ENCODE results near the gene MIA.

MIA gene

GRCh38 chr19:40797963-40798682 lies 22.8 kb downstream of the MIA start:
- peak; percentile 70 for DNase-seq (ENCODE audit: extremely low spot score)
- ChIA-PET POLR2A (interaction anchor here (0.8 to 5.2 kb wide), 7 partner anchors 9 to 152 kb away, joined by 3 to 32 read pairs (median 5); partner anchors contain the start of genes ACTMAP, RAB4B and SNRPA), CTCF (interaction anchor here (0.6 to 1.8 kb wide), 5 partner anchors 8 to 190 kb away, joined by 3 to 17 read pairs (median 3); partner anchors contain the start of gene RAB4B)
- TF ChIP-seq CTBP1 (IDR thresholded peaks at IDR 0.05; ENCODE audit: borderline replicate concordance) (no peak), HDGF (IDR thresholded peaks at IDR 0.05; ENCODE audit: borderline replicate concordance) (0 out of 2 replicates have a peak, but pooled peaks have one; percentile 82), L3MBTL2 (conservative IDR thresholded peaks at IDR 0.05) (peak; percentile 70)

GRCh38 chr19:40798683-40799557 lies 23.6 kb downstream of the MIA start, which contains the start of gene EGLN2:
Gene EGLN2 (plus strand): TSS chr19:40799191. CDS start chr19:40800573, 1,382 bp downstream.
- TF ChIP-seq HDGF (IDR thresholded peaks at IDR 0.05; ENCODE audit: borderline replicate concordance) (peak; percentile 74; the same call in 1 of the 2 replicates), PKNOX1 (IDR thresholded peaks at IDR 0.05) (peak; percentile 95), FOXM1 (IDR thresholded peaks at IDR 0.05; ENCODE audit: borderline replicate concordance) (no peak)
- peak; percentile 98 for DNase-seq (ENCODE audit: extremely low spot score)
- CTCF ChIA-PET: interaction anchor here (0.6 to 1.8 kb wide), 5 partner anchors 8 to 191 kb away, joined by 3 to 17 read pairs (median 3); partner anchors contain the start of gene RAB4B
- POLR2A ChIA-PET: interaction anchor here (0.6 to 5.2 kb wide), 8 partner anchors 8 to 153 kb away, joined by 3 to 32 read pairs (median 4); partner anchors contain the start of genes ACTMAP, NUMBL, RAB4B and SNRPA

- CTCF ChIA-PET: no interaction called here
- TF ChIP-seq FOXM1 (IDR thresholded peaks at IDR 0.05; ENCODE audit: borderline replicate concordance) (no peak), FOXK2 (IDR thresholded peaks at IDR 0.05) (no peak), ARNT (IDR thresholded peaks at IDR 0.05) (no peak), NFRKB (IDR thresholded peaks at IDR 0.05) (no peak), ZNF384 (IDR thresholded peaks at IDR 0.05) (no peak), ELF4 (IDR thresholded peaks at IDR 0.05) (no peak), HDGF (IDR thresholded peaks at IDR 0.05; ENCODE audit: borderline replicate concordance) (no peak), LEF1 (IDR thresholded peaks at IDR 0.05; ENCODE audit: borderline replicate concordance) (no peak), L3MBTL2 (conservative IDR thresholded peaks at IDR 0.05) (no peak), FOXA1 (IDR thresholded peaks at IDR 0.05) (no peak), TARDBP (IDR thresholded peaks at IDR 0.05) (no peak), CTBP1 (IDR thresholded peaks at IDR 0.05; ENCODE audit: borderline replicate concordance) (no peak), PKNOX1 (IDR thresholded peaks at IDR 0.05) (no peak), BHLHE40 (IDR thresholded peaks at IDR 0.05; ENCODE audit: borderline replicate concordance) (no peak)
- POLR2A ChIA-PET: interaction anchor here (4.1 to 5.2 kb wide), 2 partner anchors 22 to 50 kb away, joined by 25 to 32 read pairs; partner anchors contain the start of genes ACTMAP, RAB4B and SNRPA
- DNase-seq (ENCODE audit: extremely low spot score): peak; percentile 33
These were observed 24.4 kb downstream of the MIA start for GRCh38 chr19:40799558-40800338.

GRCh38 chr19:40800339-40800996 lies 25.1 kb downstream of the MIA start:
- DNase-seq (ENCODE audit: extremely low spot score): no peak
- ChIA-PET POLR2A (interaction anchor here (5.2 kb wide), 1 partner anchor 51 kb away, joined by 32 read pairs; the partner anchor contains the start of genes ACTMAP and SNRPA), CTCF (no interaction called here)
- TF ChIP-seq ELF4 (IDR thresholded peaks at IDR 0.05) (no peak), ARNT (IDR thresholded peaks at IDR 0.05) (no peak), HDGF (IDR thresholded peaks at IDR 0.05; ENCODE audit: borderline replicate concordance) (no peak), FOXA1 (IDR thresholded peaks at IDR 0.05) (no peak), LEF1 (IDR thresholded peaks at IDR 0.05; ENCODE audit: borderline replicate concordance) (no peak), NFRKB (IDR thresholded peaks at IDR 0.05) (no peak), PKNOX1 (IDR thresholded peaks at IDR 0.05) (no peak), SP1 (IDR thresholded peaks at IDR 0.05) (no peak), L3MBTL2 (conservative IDR thresholded peaks at IDR 0.05) (no peak), CTBP1 (IDR thresholded peaks at IDR 0.05; ENCODE audit: borderline replicate concordance) (no peak), BHLHE40 (IDR thresholded peaks at IDR 0.05; ENCODE audit: borderline replicate concordance) (no peak), ZNF384 (IDR thresholded peaks at IDR 0.05) (no peak), FOXK2 (IDR thresholded peaks at IDR 0.05) (no peak), FOXM1 (IDR thresholded peaks at IDR 0.05; ENCODE audit: borderline replicate concordance) (no peak), SUZ12 (IDR thresholded peaks at IDR 0.05) (no peak), TARDBP (IDR thresholded peaks at IDR 0.05) (no peak)
